SIG-M5 treated with dmso at 0.1 percent for 504 hours (cell line): ENCODE results near the gene ZNF503.

Experiments
- DNase-seq: peaks from one replicate; lab custom pipeline; 2025; ENCODE audit not compliant: unreplicated experiment; lab: John Stamatoyannopoulos, UW

ZNF503 gene, protein sequence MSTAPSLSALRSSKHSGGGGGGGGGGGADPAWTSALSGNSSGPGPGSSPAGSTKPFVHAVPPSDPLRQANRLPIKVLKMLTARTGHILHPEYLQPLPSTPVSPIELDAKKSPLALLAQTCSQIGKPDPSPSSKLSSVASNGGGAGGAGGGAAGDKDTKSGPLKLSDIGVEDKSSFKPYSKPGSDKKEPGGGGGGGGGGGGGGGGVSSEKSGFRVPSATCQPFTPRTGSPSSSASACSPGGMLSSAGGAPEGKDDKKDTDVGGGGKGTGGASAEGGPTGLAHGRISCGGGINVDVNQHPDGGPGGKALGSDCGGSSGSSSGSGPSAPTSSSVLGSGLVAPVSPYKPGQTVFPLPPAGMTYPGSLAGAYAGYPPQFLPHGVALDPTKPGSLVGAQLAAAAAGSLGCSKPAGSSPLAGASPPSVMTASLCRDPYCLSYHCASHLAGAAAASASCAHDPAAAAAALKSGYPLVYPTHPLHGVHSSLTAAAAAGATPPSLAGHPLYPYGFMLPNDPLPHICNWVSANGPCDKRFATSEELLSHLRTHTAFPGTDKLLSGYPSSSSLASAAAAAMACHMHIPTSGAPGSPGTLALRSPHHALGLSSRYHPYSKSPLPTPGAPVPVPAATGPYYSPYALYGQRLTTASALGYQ

DNA sequence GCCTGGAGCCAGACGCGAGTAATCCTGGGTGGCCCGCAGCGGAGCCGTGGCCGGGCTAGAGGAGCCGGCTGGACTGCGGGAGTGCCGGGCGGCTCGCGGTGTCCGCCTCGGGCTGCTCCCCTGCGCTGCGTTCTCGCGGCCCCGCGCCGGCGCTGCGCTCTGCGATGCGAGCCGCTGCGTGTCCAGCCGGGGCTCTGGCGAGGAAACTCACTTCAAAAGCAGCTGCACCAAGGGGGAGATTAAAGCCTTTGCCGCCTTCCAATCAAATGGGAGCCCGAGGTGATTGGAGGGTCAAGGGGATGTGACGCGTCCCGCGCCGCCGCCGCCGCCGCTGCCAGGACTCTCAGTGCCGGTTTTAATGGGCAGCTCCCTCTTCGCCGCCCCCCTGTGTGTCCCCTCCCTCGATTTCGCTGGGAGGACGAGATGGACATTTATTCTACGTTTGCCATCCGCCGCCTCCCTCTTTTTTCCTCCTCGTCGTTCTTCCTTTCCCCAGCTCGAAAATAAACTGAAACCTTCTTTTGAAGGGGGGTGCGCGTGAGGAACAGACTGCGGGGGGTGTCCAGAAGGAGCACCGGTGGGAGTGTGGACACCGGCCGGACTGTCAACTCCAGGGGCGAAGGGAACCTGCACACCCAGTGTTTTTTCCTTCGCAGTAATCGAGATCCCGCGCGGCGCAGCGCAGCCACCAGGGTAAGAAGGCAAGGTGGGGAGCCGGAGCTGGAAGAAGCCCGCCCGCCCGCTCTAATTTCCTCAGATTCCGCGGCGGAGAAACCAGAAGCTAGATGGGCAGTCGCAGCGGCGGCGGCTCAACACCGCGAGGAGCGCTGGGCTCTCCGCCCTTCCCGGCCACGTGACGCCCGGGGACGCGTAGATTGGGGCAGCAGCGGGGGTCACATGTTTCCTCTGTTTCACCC, at the start of gene ZNF503:
TSS of gene ZNF503 (minus strand) at position 196 of the 917 bp plus-strand sequence. CDS start 345 bp downstream, outside the sequence.
- peak; percentile 94 for DNase-seq

DNA sequence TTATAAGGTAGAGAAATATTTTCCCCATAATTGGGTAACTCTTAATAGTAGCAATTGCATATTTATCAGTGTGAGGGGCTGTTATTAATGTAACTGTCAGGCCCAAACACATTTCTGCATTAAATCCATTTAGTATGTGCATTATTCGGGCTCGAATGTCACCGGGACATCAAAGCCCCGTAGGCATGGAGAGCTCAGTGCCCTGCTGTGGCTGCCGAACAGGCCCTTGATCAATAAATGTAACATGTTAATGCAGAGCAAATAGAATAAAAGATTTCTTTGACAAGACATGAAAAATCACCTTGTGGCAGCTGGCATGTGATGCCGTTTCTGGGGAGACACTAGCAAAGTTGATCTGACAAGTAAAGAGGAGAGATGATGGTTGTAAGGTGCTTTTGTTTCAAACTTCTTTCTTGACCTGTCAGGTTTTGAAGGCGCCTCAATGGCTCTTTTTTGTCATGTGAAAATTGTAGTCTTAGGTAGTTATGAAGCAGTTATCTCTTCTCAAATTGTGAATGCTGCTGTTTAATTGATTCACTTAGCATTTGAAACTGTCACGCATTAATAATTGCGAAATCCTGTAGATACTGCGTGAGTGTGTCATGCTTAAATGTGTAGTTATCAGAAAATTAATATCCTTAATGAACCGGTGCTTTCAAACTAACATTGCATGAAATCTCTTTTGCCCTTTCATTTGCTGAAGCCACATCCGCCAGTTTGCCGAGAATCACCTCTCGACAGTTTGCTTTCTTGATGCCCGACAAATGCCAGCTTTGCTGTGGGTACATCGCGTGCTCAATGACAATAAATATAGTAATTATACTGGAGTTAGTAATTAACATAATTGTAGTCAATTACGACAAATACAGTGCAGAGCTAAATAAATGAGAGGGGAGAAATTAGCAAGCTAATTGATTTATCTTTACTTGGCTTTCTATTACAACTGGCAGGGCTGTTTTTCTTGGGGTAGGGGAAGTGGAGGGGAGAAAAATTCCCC, 49.4 kb upstream of the ZNF503 start:
- DNase-seq, result no peak

DNA sequence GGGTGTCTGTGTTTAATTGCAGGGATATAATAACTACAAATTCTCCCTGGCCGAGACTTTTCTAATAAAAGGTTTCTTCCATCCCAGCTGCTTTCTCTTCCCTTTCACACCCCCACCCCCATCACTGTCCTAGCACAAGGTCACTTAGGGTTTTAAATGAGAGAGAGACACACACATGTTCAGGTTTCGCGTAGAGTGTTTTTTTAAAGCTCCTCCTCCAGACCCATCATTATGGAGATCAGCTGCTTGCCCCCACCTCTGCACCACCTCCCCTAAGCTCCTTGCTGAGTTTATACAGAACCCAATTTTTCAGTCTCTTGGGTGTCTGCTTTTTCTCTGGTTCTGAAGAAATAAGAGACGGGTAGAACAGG, 48.5 kb upstream of the ZNF503 start:
- DNase-seq, result no peak

DNA sequence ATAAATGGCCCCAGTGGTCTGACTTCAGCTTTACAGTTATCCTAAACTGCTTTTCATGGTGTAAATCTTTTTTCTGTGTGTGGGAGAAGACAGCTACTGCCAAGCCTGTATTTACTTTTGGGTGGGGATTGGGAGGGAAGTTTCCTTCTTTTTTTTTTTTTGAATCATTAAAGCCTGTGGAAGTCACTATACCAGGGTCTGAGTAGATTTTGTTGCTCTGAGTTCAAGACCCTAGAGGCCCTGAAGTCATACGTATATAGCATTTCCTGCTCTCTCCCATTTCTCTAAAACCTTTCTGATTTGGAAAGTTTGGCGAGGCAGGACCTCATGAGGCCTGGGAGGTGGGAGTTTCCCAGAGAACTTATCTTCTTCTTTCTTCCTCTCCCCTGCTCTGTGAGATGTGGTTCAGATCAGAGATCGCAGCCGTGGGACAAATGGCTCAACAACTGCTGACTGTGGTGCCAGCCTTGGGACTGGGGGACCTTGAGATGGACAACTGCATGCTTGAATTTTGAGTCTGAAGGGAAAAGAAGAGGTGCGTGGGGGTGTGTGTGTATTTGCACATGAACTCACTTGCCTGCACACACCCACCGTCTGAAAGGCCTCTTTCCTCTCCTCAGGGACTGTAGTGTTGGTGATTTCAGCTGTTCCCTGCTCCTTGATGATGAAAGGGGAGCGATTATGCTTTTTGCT, 48.0 kb upstream of the ZNF503 start:
- no peak for DNase-seq

GRCh38 chr10:75448166-75448565, 46.6 kb upstream of the ZNF503 start:
- DNase-seq, result no peak

GRCh38 chr10:75446508-75446907, 44.9 kb upstream of the ZNF503 start:
- DNase-seq, result no peak

GRCh38 chr10:75444781-75445386, 43.3 kb upstream of the ZNF503 start:
- no peak for DNase-seq

- no peak for DNase-seq
Observed at GRCh38 chr10:75443362-75443761, 41.8 kb upstream of the ZNF503 start.

DNA sequence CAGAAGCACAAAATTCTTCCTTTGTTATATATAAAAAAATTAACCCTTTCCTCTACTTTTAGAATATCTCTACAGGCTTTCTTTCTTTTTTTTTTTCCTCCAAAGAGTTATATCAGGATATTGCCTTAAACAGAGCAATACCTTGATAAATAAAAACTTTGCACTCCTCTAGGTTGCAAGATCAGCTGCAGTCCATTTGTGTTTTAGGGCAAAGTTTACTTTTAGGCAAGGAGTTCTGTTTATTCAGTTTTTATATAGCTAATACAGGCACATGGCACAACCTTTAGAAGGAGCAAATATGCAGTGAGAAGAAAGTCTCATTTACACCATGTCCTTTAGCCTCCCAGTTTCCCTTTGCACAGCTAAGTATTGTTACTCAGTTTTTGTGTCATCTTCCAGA, 40.1 kb upstream of the ZNF503 start:
- no peak for DNase-seq

- no peak for DNase-seq
Observed at GRCh38 chr10:75441196-75441595, 39.6 kb upstream of the ZNF503 start.

DNA sequence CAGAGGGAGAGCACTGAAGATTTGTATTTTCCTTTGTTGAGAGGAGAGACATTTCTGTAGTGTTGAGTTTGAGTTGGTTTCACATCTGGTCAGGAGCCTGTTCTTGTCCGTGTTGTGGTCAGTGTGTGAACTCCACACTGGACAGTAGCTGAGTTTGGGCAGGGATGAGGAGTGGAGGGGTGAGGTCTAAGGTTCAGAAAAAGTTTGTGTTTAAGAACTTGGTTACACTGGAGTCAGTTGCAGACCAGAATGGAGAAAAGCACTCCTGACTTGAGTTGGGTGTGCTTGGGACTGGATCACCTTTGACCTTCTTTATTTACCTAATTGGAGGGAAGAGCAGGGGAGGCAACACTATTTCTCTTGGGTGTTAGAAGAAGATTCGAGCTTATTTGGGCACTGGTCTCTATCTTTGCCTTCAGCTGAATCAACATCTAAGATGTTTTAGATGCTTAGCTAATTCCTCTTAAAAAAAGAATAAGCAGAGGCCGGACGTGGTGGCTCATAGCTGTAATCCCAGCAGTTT, 38.8 kb upstream of the ZNF503 start:
- no peak for DNase-seq

- no peak for DNase-seq
Observed at GRCh38 chr10:75439811-75440210, 38.2 kb upstream of the ZNF503 start.

DNA sequence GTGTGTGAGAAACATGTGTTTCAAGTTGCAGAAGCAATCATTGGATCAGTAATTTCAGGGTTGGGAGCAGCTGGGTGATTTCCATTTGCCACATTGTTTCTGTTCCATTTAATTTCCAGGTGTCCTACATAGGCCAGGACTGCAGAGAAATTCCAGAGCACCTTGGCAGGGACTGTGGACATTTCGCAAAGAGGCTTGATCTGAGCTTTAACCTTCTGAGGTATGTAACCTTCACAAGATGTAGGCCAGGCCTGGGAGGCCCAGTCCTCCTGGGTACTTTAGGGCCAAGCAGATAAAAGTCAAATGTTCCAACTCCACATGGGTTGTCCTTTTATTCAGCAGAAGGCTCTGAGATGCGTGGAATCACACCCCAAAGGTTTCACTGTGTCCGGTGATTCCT, 36.7 kb upstream of the ZNF503 start:
- no peak for DNase-seq

DNA sequence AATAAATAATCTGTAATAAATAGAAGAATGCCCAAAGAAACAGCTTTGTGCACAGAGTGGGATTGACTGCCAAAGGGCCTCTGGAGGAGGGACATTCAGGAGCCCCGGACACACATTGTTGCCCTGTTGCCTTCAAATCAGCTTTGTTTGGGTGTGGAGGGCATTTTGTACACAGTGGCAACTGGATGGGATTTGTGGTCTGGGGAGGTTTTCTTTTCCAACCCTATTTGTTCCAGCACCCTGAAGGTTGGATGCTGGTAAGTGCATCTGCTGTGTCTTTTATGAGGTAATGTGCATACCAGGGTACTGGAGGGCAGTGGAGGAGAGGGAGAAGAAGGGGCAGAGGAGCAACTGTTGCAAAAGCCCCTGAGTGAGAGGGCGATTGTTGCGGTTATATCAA, 36.1 kb upstream of the ZNF503 start:
- DNase-seq, result no peak

GRCh38 chr10:75436896-75437295, 35.3 kb upstream of the ZNF503 start:
- no peak for DNase-seq

DNA sequence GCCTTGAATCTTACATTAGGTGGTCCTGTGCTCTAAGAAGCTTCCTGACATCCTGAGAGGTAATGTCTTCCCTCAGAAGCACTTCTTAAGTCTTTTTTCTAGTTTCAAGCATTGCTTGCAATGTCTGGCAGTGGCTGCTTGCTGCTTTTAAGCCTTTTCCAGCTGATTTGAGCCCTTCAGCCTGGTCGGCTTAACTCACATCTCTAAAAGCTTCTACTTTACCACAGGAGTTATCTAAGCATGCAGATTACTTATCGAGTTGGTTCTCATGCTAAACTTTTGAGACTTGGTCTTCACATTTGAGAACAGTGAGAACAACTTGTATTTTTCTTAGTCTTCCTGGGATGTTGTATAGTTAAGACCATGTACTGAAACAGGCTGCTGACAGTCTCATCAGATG, 33.7 kb upstream of the ZNF503 start:
- no peak for DNase-seq

GRCh38 chr10:75434291-75434690, 32.7 kb upstream of the ZNF503 start:
- peak; percentile 11 for DNase-seq

DNA sequence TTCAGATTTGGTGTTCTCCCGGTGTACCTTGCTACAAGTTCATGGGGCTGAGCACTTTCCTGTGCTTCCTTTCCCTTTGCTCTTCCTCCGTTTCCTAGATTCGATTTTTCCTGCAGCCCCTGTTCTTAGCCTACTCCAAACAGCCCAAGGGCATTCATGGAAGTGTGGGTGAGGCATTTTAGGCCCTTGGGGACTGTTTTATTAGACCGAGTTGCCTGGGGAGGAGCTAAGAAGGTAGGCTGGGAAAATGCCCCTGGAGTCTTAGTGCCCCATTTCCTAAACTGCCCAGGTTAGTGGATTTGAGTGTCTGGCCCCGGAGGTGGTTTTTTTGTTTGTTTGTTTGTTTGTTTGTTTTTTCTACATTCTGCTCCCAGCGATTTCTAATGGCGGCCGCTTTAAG, 31.7 kb upstream of the ZNF503 start:
- DNase-seq, result no peak

DNA sequence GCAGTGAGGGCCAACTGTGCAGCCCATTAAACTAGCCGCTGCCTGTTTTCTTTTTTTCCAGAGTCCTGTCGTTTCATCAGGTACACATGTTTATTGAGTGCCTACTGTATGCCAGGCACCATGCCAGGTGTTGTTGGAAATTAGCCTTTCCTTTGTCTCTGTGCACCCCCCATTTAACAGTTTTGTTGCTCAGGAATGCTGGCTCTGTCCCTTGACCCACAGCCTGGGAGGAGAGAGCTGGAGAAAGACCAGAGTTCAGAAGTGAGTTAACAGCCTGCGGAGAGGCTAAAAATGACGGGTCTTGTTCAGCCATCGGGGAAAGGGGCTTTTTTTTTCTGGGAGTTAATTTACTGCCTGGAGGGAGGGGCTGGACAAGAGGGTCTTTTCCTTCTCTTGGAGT, 31.2 kb upstream of the ZNF503 start:
- no peak for DNase-seq
